H1 (cell line): ENCODE data around the gene NPTX1. TPM values are rescaled to one million over a fixed set of nuclear protein-coding genes. Genes with fewer than 3 reads are reported as not detected.

Experiments used
- CBX8 ChIP-seq: fragments of 300-800, 300-1000 bp; sonication (generic); IDR thresholded peaks from 2 replicates; pipeline ENCODE4 v1.7.1; 2016; ENCODE audit warnings: low read depth, low read length, borderline replicate concordance
- CHD2 ChIP-seq: IDR thresholded peaks from 2 replicates; pipeline ENCODE4 v1.6.1; 2012; ENCODE audit warnings: low read length, improper control_type of control experiment
- NRF1 ChIP-seq: IDR thresholded peaks from 2 replicates; pipeline ENCODE4 v1.6.1; 2011; ENCODE audit warnings: mild to moderate bottlenecking, low read depth, low read length, improper control_type of control experiment
- POLR2A ChIP-seq, 2 experiments: IDR thresholded peaks; 1 replicate in 1 of 2; 2 replicates in 1 of 2; pipeline ENCODE4 v1.6.1; 2011; ENCODE audit warnings: low read depth in 2 of 2, low read length in 2 of 2, mild to moderate bottlenecking in 2 of 2; ENCODE audit errors: control extremely low read depth in 1 of 2
- POLR2AphosphoS5 ChIP-seq: IDR thresholded peaks from 2 replicates; pipeline ENCODE4 v1.6.1; 2011; ENCODE audit warnings: low read depth, low read length
- SAP30 ChIP-seq: fragments of 300-600 bp; sonication (generic); IDR thresholded peaks from 2 replicates; pipeline ENCODE4 v1.7.1; 2012; ENCODE audit warnings: low read length, moderate library complexity, mild to moderate bottlenecking, inconsistent platforms; ENCODE audit not compliant: insufficient read depth, insufficient replicate concordance
- TAF7 ChIP-seq: optimal IDR thresholded peaks from 2 replicates; pipeline ENCODE3; 2011; ENCODE audit warnings: low read depth, mild to moderate bottlenecking, inconsistent platforms, low read length, moderate library complexity, borderline replicate concordance
- TEAD4 ChIP-seq: IDR thresholded peaks from 2 replicates; pipeline ENCODE4 v1.6.1; 2012; ENCODE audit warnings: low read depth, low read length, inconsistent platforms, mixed read lengths
- polyA plus RNA-seq, 7 experiments: library from polyadenylated mRNA; depleted of rRNA in 3 of 7; stranded (reverse) in 5 of 7; unstranded in 2 of 7; fragments of >200 nt in 5 of 7; fragments of 200-250 nt in 2 of 7; gene quantifications; 1 replicate in 5 of 7; 2 replicates in 1 of 7; 4 replicates in 1 of 7; pipeline versions ENCODE4 v1.2.1 to v1.2.3, GENCODE V29; 2011 to 2013; ENCODE audit warnings: missing spikeins in 2 of 7, mixed read lengths in 2 of 7
- total RNA-seq: library from RNA; stranded (reverse); fragmentation: NEBNext Ultra II Directional; extraction: Animal tissue kit (Norgen Biotek cat#: 25700); gene quantifications from 2 replicates; pipeline ENCODE4 v1.2.1, GENCODE V29; 2021
- TF ChIP-seq, protein P1 (sequence below): fragments of 300-600 bp; sonication (generic); IDR thresholded peaks from 2 replicates; pipeline ENCODE4 v1.7.1; 2012; ENCODE audit warnings: low read length, moderate library complexity, mild to moderate bottlenecking, inconsistent platforms; ENCODE audit not compliant: insufficient replicate concordance
- TF ChIP-seq, protein P2 (sequence below): IDR thresholded peaks from 2 replicates; pipeline ENCODE4 v1.6.1; 2011; ENCODE audit warnings: low read depth, mild to moderate bottlenecking, low read length; ENCODE audit not compliant: insufficient read depth

Gene NPTX1
- total and polyA plus RNA-seq, 2 of the 8 experiments (the other 6 are each of a cell fraction or from before 2014, with no cell fraction given) = 12.0 to 17.9 TPM

DNA sequence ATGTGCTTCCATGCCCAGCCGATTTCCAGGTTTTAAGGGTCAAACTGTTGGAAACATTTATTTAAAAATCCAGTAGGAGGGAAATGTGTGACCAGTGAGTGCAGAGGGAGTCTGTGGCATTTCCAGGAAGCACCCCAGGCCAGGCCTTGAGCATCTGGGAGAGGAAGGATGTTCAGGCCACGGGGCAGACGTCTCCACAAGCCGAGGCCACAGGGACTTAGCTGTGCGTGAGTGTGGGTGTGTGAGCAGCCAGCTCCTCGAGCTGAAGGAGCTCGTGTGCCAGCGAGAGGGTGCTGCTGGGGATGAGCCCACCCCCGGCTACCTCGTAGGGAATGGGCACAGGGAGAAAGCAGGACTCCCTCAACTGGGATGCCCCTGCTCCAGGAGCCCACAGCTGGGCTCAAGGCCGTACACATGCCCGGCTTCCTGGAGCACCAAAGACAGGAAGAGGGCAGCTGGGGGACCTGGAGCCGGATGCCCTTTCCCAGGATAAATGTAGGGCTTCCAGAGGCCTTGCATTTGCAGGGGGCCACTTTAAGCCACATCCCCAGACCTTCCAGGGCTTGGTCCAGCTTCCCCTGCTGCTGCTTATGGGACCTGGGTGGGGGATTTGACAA lies 12.5 kb downstream of the NPTX1 start (continued):
- TF ChIP-seq TAF7 = no peak
- no peak for TF ChIP-seq POLR2AphosphoS5
- TF ChIP-seq CHD2 = no peak
- TF ChIP-seq, protein P1, sequence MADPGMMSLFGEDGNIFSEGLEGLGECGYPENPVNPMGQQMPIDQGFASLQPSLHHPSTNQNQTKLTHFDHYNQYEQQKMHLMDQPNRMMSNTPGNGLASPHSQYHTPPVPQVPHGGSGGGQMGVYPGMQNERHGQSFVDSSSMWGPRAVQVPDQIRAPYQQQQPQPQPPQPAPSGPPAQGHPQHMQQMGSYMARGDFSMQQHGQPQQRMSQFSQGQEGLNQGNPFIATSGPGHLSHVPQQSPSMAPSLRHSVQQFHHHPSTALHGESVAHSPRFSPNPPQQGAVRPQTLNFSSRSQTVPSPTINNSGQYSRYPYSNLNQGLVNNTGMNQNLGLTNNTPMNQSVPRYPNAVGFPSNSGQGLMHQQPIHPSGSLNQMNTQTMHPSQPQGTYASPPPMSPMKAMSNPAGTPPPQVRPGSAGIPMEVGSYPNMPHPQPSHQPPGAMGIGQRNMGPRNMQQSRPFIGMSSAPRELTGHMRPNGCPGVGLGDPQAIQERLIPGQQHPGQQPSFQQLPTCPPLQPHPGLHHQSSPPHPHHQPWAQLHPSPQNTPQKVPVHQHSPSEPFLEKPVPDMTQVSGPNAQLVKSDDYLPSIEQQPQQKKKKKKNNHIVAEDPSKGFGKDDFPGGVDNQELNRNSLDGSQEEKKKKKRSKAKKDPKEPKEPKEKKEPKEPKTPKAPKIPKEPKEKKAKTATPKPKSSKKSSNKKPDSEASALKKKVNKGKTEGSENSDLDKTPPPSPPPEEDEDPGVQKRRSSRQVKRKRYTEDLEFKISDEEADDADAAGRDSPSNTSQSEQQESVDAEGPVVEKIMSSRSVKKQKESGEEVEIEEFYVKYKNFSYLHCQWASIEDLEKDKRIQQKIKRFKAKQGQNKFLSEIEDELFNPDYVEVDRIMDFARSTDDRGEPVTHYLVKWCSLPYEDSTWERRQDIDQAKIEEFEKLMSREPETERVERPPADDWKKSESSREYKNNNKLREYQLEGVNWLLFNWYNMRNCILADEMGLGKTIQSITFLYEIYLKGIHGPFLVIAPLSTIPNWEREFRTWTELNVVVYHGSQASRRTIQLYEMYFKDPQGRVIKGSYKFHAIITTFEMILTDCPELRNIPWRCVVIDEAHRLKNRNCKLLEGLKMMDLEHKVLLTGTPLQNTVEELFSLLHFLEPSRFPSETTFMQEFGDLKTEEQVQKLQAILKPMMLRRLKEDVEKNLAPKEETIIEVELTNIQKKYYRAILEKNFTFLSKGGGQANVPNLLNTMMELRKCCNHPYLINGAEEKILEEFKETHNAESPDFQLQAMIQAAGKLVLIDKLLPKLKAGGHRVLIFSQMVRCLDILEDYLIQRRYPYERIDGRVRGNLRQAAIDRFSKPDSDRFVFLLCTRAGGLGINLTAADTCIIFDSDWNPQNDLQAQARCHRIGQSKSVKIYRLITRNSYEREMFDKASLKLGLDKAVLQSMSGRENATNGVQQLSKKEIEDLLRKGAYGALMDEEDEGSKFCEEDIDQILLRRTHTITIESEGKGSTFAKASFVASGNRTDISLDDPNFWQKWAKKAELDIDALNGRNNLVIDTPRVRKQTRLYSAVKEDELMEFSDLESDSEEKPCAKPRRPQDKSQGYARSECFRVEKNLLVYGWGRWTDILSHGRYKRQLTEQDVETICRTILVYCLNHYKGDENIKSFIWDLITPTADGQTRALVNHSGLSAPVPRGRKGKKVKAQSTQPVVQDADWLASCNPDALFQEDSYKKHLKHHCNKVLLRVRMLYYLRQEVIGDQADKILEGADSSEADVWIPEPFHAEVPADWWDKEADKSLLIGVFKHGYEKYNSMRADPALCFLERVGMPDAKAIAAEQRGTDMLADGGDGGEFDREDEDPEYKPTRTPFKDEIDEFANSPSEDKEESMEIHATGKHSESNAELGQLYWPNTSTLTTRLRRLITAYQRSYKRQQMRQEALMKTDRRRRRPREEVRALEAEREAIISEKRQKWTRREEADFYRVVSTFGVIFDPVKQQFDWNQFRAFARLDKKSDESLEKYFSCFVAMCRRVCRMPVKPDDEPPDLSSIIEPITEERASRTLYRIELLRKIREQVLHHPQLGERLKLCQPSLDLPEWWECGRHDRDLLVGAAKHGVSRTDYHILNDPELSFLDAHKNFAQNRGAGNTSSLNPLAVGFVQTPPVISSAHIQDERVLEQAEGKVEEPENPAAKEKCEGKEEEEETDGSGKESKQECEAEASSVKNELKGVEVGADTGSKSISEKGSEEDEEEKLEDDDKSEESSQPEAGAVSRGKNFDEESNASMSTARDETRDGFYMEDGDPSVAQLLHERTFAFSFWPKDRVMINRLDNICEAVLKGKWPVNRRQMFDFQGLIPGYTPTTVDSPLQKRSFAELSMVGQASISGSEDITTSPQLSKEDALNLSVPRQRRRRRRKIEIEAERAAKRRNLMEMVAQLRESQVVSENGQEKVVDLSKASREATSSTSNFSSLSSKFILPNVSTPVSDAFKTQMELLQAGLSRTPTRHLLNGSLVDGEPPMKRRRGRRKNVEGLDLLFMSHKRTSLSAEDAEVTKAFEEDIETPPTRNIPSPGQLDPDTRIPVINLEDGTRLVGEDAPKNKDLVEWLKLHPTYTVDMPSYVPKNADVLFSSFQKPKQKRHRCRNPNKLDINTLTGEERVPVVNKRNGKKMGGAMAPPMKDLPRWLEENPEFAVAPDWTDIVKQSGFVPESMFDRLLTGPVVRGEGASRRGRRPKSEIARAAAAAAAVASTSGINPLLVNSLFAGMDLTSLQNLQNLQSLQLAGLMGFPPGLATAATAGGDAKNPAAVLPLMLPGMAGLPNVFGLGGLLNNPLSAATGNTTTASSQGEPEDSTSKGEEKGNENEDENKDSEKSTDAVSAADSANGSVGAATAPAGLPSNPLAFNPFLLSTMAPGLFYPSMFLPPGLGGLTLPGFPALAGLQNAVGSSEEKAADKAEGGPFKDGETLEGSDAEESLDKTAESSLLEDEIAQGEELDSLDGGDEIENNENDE = no peak
- no peak for TF ChIP-seq POLR2A (IDR thresholded peaks at IDR 0.05; ENCODE audit: control extremely low read depth in 1 of 2, low read depth in 2 of 2, low read length in 2 of 2)
- TF ChIP-seq TEAD4 = no peak
- TF ChIP-seq CBX8 = no peak
- TF ChIP-seq, protein P2, sequence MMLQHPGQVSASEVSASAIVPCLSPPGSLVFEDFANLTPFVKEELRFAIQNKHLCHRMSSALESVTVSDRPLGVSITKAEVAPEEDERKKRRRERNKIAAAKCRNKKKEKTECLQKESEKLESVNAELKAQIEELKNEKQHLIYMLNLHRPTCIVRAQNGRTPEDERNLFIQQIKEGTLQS = no peak
- TF ChIP-seq NRF1 = no peak
- TF ChIP-seq SAP30 = no peak
- TF ChIP-seq, all 59 proteins: peak for 0
